Mammary epithelial cell (primary cell): ENCODE measurements around the gene PIK3CG.

ENCODE experiments used
- CTCF ChIP-seq, 2 donors: IDR thresholded peaks in 1 of 2; conservative IDR thresholded peaks in 1 of 2; 2 replicates each; pipeline ENCODE4 v1.5.1; 2011 to 2012; ENCODE audit warnings: inconsistent platforms in 2 of 2, low read length in 2 of 2, mild to moderate bottlenecking in 2 of 2, control low read depth in 1 of 2, low read depth in 1 of 2; ENCODE audit not compliant: insufficient read depth in 1 of 2; ENCODE audit errors: extremely low read depth in 1 of 2
- EZH2 ChIP-seq: IDR thresholded peaks from 2 replicates; pipeline ENCODE4 v1.6.1; 2012; ENCODE audit warnings: low read length, inconsistent platforms, borderline replicate concordance

- TF ChIP-seq CTCF (conservative IDR thresholded peaks at IDR 0.05 in 1 of 2, IDR thresholded peaks at IDR 0.05 in 1 of 2; ENCODE audit: extremely low read depth in 1 of 2, insufficient read depth in 1 of 2, low read depth in 1 of 2, low read length in 2 of 2), result no peak
- no peak for TF ChIP-seq EZH2
These were observed 50.8 kb downstream of the PIK3CG start for GRCh38 chr7:106915873-106916272.
